Activated CD8-positive, alpha-beta T cell treated with anti-CD3 and anti-CD28 coated beads for 36 hours (primary cell): ENCODE data around the gene ZNF490. TPM values are rescaled to one million over a fixed set of nuclear protein-coding genes. Genes with fewer than 3 reads are reported as not detected.

ENCODE experiments used
- ATAC-seq: fragments of 200-7000 bp; cut with Tn5 transposase; one replicate; pipeline ENCODE4 v1.10.0; 2021; ENCODE audit warnings: mild to moderate bottlenecking, moderate library complexity
- CTCF ChIA-PET: fragments of 350-600 bp; sonication (Branson Sonifier 250); formaldehyde crosslinking; loops from one replicate; lab custom pipeline; 2021; ENCODE audit warnings: antibody characterized with exemption; lab: Charles Lee
- POLR2A ChIA-PET: fragments of 350-600 bp; sonication (Branson Sonifier 250); formaldehyde crosslinking; loops from one replicate; lab custom pipeline; 2021; ENCODE audit warnings: antibody characterized with exemption; lab: Charles Lee
- DNase-seq: peaks from one replicate; pipeline ENCODE4 v3.0.0-alpha.2; 2020
- H3K27ac Mint-ChIP-seq: one replicate; pipeline ENCODE4 v1.8.0; 2021; ENCODE audit warnings: mild to moderate bottlenecking, mixed read lengths
- H3K27me3 Mint-ChIP-seq: one replicate; pipeline ENCODE4 v1.8.0; 2021; ENCODE audit warnings: mixed read lengths
- H3K36me3 Mint-ChIP-seq: one replicate; pipeline ENCODE4 v1.8.0; 2021; ENCODE audit warnings: low read depth, mixed read lengths
- H3K4me1 Mint-ChIP-seq: one replicate; pipeline ENCODE4 v1.8.0; 2021; ENCODE audit warnings: low read depth, mixed read lengths
- H3K4me3 Mint-ChIP-seq: one replicate; pipeline ENCODE4 v1.8.0; 2021; ENCODE audit warnings: mild to moderate bottlenecking, moderate library complexity, mixed read lengths
- H3K9me3 Mint-ChIP-seq: one replicate; pipeline ENCODE4 v1.8.0; 2021; ENCODE audit warnings: mixed read lengths
- CTCF ChIP-seq: fragments of 200-600 bp; IDR thresholded peaks from one replicate; pipeline ENCODE4 v1.8.0; 2022; ENCODE audit warnings: antibody characterized with exemption, mild to moderate bottlenecking
- intact Hi-C: fragments of 100-400 bp; cut with micrococcal nuclease; formaldehyde crosslinking; loops from one replicate; pipeline ENCODE4 v1.10.0; 2022
- total RNA-seq, 2 experiments: library from RNA; stranded (reverse); gene quantifications; one replicate each; pipeline ENCODE4 v1.2.3, GENCODE V29; 2021

The ZNF490 gene
- total RNA-seq, 2 experiments from 2014 or later: 6.8 to 9.3 TPM

- no peak for TF ChIP-seq CTCF
- H3K27me3 Mint-ChIP-seq: no peaks in the 10 kb centered on the region
- CTCF ChIA-PET: no interaction called here
- H3K27ac Mint-ChIP-seq: no peak overlapping the region
- H3K9me3 Mint-ChIP-seq: no peaks in the 10 kb centered on the region
- H3K36me3 Mint-ChIP-seq: peaks cover 10% of the 10 kb centered on the region
- DNase-seq (no peak), ATAC-seq (no peak)
- H3K4me1 Mint-ChIP-seq: no peaks in the 10 kb centered on the region
- intact Hi-C loops: no loop called here
- POLR2A ChIA-PET: no interaction called here
- no peak overlapping the region for H3K4me3 Mint-ChIP-seq
Measured at GRCh38 chr19:12596485-12596884, 14.1 kb downstream of the ZNF490 start.

GRCh38 chr19:12581100-12581499 lies 29.5 kb downstream of the ZNF490 start:
- no peak overlapping the region for H3K27ac Mint-ChIP-seq
- H3K9me3 Mint-ChIP-seq: peaks cover 18% of the 10 kb centered on the region
- no peaks in the 10 kb centered on the region for H3K27me3 Mint-ChIP-seq
- peaks cover 2% of the 10 kb centered on the region for H3K4me1 Mint-ChIP-seq
- no peak for ATAC-seq
- no peak for TF ChIP-seq CTCF
- no peak for DNase-seq
- H3K36me3 Mint-ChIP-seq: peaks cover 49% of the 10 kb centered on the region
- CTCF ChIA-PET: no interaction called here
- no peak overlapping the region for H3K4me3 Mint-ChIP-seq
- intact Hi-C loops: no loop called here
- POLR2A ChIA-PET: interaction anchor here (0.7 kb wide), 1 partner anchor 330 kb away, joined by 3 read pairs; no protein-coding TSS in a partner anchor

GRCh38 chr19:12580180-12580694 lies 30.4 kb downstream of the ZNF490 start:
- ChIA-PET CTCF (no interaction called here), POLR2A (no interaction called here)
- intact Hi-C loops: no loop called here
- ATAC-seq (no peak), DNase-seq (no peak)
- Mint-ChIP-seq H3K4me3 (no peak overlapping the region), H3K27me3 (no peaks in the 10 kb centered on the region), H3K4me1 (no peaks in the 10 kb centered on the region), H3K36me3 (peaks cover 49% of the 10 kb centered on the region), H3K27ac (no peak overlapping the region), H3K9me3 (peaks cover 18% of the 10 kb centered on the region)
- no peak for TF ChIP-seq CTCF

- ChIA-PET POLR2A (no interaction called here), CTCF (no interaction called here)
- ATAC-seq (no peak), DNase-seq (no peak)
- Mint-ChIP-seq H3K27me3 (no peaks in the 10 kb centered on the region), H3K4me1 (peaks cover 7% of the 10 kb centered on the region), H3K36me3 (peaks cover 49% of the 10 kb centered on the region), H3K27ac (no peak overlapping the region), H3K9me3 (peaks cover 18% of the 10 kb centered on the region), H3K4me3 (no peak overlapping the region)
- intact Hi-C loops: no loop called here
- no peak for TF ChIP-seq CTCF
Measured at GRCh38 chr19:12578641-12579040, 32.0 kb downstream of the ZNF490 start.

GRCh38 chr19:12574036-12574435 lies 36.6 kb downstream of the ZNF490 start:
- Mint-ChIP-seq H3K27ac (peak overlapping the region; percentile 52), H3K27me3 (no peaks in the 10 kb centered on the region), H3K9me3 (no peaks in the 10 kb centered on the region), H3K4me3 (no peak overlapping the region), H3K36me3 (peaks cover 11% of the 10 kb centered on the region), H3K4me1 (peaks cover 7% of the 10 kb centered on the region)
- intact Hi-C loops: no loop called here
- TF ChIP-seq CTCF: no peak
- ChIA-PET CTCF (no interaction called here), POLR2A (no interaction called here)
- peak; percentile 87 for ATAC-seq
- DNase-seq: peak; percentile 40
